Retinal pigment epithelial cell (primary cell): ENCODE measurements around the gene SLC25A14.

Experiments used
- DNase-seq: peaks from one replicate; pipeline ENCODE4 v3.0.0-alpha.2; 2010; ENCODE audit warnings: low read depth
- H3K4me3 ChIP-seq: 2 replicates; pipeline ENCODE4 v1.5.1; 2011; ENCODE audit warnings: mild to moderate bottlenecking, low read length, control low read depth, moderate library complexity
- TF ChIP-seq, protein P1 (sequence below): conservative IDR thresholded peaks from 2 replicates; pipeline ENCODE4 v1.5.1; 2011; ENCODE audit warnings: low read depth, low read length, control low read depth, inconsistent platforms

The SLC25A14 gene

GRCh38 chrX:130419263-130419662, 79.5 kb downstream of the SLC25A14 start:
- TF ChIP-seq, protein P1, sequence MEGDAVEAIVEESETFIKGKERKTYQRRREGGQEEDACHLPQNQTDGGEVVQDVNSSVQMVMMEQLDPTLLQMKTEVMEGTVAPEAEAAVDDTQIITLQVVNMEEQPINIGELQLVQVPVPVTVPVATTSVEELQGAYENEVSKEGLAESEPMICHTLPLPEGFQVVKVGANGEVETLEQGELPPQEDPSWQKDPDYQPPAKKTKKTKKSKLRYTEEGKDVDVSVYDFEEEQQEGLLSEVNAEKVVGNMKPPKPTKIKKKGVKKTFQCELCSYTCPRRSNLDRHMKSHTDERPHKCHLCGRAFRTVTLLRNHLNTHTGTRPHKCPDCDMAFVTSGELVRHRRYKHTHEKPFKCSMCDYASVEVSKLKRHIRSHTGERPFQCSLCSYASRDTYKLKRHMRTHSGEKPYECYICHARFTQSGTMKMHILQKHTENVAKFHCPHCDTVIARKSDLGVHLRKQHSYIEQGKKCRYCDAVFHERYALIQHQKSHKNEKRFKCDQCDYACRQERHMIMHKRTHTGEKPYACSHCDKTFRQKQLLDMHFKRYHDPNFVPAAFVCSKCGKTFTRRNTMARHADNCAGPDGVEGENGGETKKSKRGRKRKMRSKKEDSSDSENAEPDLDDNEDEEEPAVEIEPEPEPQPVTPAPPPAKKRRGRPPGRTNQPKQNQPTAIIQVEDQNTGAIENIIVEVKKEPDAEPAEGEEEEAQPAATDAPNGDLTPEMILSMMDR, result no peak
- H3K4me3 ChIP-seq, result no peak overlapping the region
- no peak for DNase-seq
